GM12864 (cell line): ENCODE results near the gene PACS2.
"Not testable (repeated sequence)": the region's sequence is repeated elsewhere in the genome, so short reads cannot be mapped to it uniquely, and the experiment has no call there.

Experiments
- DNase-seq: peaks from one replicate; pipeline ENCODE4 v3.0.0-alpha.2; 2011; ENCODE audit warnings: low read depth
- H3K4me3 ChIP-seq: 2 replicates; pipeline ENCODE4 v1.5.1; 2011; ENCODE audit warnings: mild to moderate bottlenecking, low read depth, low read length, control low read depth
- CTCF ChIP-seq: IDR thresholded peaks from 2 replicates; pipeline ENCODE4 v1.5.1; 2011; ENCODE audit warnings: low read depth, mild to moderate bottlenecking, moderate library complexity, low read length, control low read depth, inconsistent platforms; ENCODE audit errors: missing control alignments

Gene PACS2

GRCh38 chr14:105273062-105273461, 41.5 kb upstream of the PACS2 start:
- no peak for TF ChIP-seq CTCF
- H3K4me3 ChIP-seq: no peak overlapping the region
- DNase-seq: no peak

- no peak for TF ChIP-seq CTCF
- DNase-seq: no peak
- no peak overlapping the region for H3K4me3 ChIP-seq
Measured at GRCh38 chr14:105274637-105275036, 39.9 kb upstream of the PACS2 start.

- H3K4me3 ChIP-seq: no peak overlapping the region
- DNase-seq: no peak
- TF ChIP-seq CTCF: no peak
Measured at GRCh38 chr14:105275267-105275946, 39.1 kb upstream of the PACS2 start.

GRCh38 chr14:105277448-105277847, 37.1 kb upstream of the PACS2 start:
- DNase-seq, H3K4me3 ChIP-seq: not testable (repeated sequence)

- no peak for TF ChIP-seq CTCF
- no peak overlapping the region for H3K4me3 ChIP-seq
- DNase-seq: no peak
Measured at GRCh38 chr14:105279642-105280361, 34.7 kb upstream of the PACS2 start.

GRCh38 chr14:105280525-105280924, 34.0 kb upstream of the PACS2 start:
- no peak overlapping the region for H3K4me3 ChIP-seq
- no peak for TF ChIP-seq CTCF
- DNase-seq: no peak

- H3K4me3 ChIP-seq: no peak overlapping the region
- DNase-seq: no peak
Measured at GRCh38 chr14:105281371-105282097, 33.0 kb upstream of the PACS2 start.

More at GRCh38 chr14:105281371-105282097, 33.0 kb upstream of the PACS2 start:
- peak; percentile 59 for TF ChIP-seq CTCF
